ENCODE measurements around the gene CCDC12.

The CCDC12 gene

GRCh38 chr3:46939578-46940445, 36.7 kb downstream of the CCDC12 start:
- DNase-seq (ENCODE audit: low read depth in 2 of 3, low spot score in 1 of 3), result no peak

DNA sequence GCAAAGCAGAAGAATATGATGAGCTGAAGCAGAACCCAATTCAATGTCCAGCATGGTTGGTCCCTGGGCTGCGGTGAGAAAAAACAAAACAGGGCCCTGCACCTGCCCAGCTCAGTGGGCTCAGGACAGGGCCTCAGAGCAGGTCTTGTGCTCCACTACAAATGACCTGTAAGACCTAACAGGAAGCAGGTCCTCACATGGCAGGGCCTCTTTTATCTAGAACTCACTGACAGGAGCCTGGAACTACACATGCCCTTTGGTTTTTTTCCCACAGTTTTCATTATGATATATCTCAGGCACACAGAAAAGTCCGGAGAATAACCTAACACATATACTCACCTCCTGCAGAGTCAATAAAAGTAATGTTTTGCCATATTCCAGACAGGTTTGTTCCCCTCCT, 38.4 kb downstream of the CCDC12 start:
- no peak for DNase-seq (ENCODE audit: low read depth in 2 of 3, low spot score in 1 of 3)

DNA sequence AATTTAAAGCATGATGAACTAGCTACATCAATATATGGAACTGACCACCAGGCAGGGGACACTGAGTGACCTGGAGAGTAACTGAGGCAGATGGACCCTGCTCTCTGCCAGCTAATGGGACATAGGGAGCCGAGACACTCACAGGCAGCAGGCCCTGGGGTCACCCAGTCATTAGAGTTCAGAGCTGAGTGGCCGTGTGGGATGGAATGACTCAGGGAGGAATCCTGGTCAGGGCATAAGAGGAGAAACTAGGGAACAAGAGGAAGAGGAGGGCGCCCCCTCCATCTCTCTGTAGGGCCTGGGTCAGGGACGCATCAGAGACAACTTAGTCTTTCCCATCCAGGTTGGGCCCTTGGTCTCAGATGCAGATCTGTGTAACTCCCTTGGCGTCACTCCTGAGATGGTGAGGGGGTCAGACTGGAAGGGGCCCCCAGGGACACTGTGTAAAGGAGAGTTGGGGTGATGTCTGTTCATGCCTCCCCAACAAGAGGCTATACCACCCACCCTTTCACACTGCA, 39.8 kb downstream of the CCDC12 start:
- DNase-seq (ENCODE audit: low read depth in 2 of 3, low spot score in 1 of 3), result no peak

DNA sequence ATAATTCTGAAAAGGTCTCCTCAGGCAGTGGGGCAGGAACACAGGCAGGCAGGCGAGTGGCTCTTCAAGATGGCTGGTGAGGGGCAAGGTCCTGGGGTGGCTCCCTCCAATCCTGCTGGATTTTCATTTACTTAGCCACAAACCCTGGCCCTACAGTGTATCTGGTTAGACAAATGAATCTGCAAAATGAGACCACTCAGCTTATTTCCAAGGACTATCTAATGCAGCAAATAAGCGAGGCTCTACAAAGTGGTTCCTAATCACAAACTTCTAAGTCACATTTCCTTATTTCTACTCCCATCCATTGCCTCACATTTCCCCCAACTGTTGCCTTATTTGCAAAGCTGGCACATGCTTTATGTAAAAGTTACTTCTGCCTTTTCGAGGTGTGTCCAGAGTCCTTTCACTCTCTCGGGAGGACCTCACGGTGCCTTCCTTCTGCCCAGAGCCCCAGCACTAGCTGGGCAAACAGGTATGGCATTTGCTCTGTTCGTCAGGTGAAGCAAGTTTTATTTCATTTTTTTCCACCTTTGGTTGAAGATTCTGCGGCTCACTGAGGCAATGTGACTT, 40.5 kb downstream of the CCDC12 start:
- no peak for DNase-seq (ENCODE audit: low read depth in 2 of 3, low spot score in 1 of 3)

GRCh38 chr3:46935168-46935858, 41.2 kb downstream of the CCDC12 start:
- DNase-seq (ENCODE audit: low read depth in 2 of 3, low spot score in 1 of 3), result no peak

- DNase-seq (ENCODE audit: low read depth in 2 of 3, low spot score in 1 of 3), result no peak
Observed at GRCh38 chr3:46934498-46935167, 41.9 kb downstream of the CCDC12 start.

- no peak for DNase-seq (ENCODE audit: low read depth in 2 of 3, low spot score in 1 of 3)
Observed at GRCh38 chr3:46934072-46934471, 42.5 kb downstream of the CCDC12 start.

GRCh38 chr3:46933261-46933660, 43.3 kb downstream of the CCDC12 start:
- DNase-seq (ENCODE audit: low read depth in 2 of 3, low spot score in 1 of 3), result no peak

DNA sequence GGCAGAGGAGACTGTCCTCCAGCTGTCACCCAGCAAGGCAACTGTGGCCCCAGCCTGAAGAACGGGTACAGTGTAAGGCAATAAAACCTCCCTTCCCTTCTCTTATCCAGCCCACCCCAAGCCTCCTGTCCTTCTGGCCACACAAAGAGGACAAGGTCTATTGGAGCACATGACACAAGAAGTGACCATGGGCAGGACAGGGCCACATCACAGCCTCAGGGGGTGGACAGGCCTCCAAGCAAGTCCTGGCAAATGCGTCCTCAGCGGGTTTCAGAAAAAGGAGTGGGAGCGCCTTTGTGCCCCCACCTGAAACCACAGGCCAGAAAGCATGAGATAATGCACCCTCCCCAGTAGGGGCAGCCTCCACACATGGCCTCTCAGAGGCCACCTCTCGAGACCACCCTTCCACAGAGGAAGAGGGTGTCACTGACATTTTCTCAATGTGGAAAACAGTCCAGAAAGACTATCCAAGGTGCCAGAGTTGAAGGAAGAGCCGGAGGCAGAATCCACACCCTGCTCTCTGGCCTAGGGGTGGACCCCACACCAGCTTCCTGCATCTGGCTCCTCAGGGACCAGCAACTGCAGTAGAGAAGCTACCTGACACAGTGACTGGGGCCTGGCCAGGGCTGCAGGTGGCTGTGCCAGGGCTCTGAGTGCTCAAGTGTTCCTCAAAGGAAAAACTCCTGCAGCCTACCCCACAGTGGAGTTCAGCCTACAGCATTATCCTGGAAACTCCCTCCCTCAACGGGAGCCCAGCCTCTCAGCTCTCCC, 43.9 kb downstream of the CCDC12 start:
- DNase-seq (ENCODE audit: low read depth in 2 of 3, low spot score in 1 of 3), result no peak

GRCh38 chr3:46931631-46932331, 44.8 kb downstream of the CCDC12 start:
- no peak for DNase-seq (ENCODE audit: low read depth in 2 of 3, low spot score in 1 of 3)

- no peak for DNase-seq (ENCODE audit: low read depth in 2 of 3, low spot score in 1 of 3)
Observed at GRCh38 chr3:46930945-46931403, 45.6 kb downstream of the CCDC12 start.

GRCh38 chr3:46930166-46930944, 46.2 kb downstream of the CCDC12 start:
- no peak for DNase-seq (ENCODE audit: low read depth in 2 of 3, low spot score in 1 of 3)

DNA sequence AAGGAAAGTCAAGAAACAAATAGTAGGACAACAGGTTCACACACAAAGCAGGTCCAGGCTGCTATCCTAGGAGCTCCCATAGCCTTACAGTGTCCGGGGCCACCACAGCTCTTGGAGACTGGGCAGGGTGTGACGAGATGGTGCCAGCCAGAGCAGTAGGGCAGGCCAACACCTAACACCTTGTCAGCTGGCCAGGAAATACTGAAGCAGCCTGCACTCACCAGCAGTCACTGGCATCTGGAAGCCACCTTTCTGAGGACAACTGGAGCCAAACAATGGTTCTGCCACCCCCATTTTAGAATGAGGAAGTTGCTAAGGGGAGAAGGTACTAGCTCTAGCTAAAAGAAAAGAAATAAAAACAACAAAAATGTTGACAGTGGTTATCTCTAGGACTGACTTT, 47.2 kb downstream of the CCDC12 start:
- DNase-seq (ENCODE audit: low read depth in 2 of 3, low spot score in 1 of 3), result no peak

GRCh38 chr3:46928282-46928681, 48.3 kb downstream of the CCDC12 start:
- DNase-seq (ENCODE audit: low read depth in 2 of 3, low spot score in 1 of 3), result no peak

GRCh38 chr3:46927718-46928073, 48.8 kb downstream of the CCDC12 start:
- DNase-seq (ENCODE audit: low read depth in 2 of 3, low spot score in 1 of 3), result no peak

DNA sequence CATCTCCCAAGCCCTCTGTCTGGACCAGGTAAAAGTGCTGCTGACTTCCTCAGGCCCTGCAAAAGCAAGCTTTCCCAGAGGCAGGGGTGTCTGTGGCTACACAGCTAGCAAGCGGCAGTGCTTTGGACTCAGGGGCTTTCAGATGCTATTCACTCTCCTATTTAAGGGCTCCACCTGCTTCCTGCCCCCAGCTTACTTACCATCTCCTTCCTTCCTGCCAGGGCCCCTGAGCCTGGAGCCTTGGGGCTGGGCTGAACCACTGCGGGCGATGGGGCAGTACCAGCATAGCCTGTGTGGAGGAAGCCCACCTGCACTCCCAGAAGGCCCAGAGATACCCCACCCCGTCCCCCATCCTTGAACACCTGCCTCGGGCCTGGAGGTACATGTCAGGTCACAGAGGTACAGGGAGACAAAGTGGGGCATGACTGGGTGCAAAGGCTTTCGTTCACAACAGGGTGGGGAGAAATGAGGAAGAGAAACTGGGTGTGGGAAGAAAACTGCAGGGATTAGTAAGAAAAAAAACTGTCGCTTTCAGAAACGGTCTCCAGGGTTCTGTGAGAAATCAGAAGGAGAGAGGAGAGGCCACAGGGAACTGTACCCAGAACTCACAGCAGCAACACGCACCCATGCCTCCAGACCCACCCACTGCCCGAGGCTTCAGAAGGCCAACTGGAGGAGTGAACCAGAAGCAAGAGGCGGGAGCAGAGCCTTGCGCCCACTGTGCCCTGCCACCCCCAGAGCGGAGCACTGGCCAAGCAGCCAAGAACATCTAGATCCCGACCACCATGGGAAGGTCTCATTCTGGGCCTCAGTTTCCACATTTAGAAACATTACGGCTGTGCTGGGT, 49.5 kb downstream of the CCDC12 start:
- no peak for DNase-seq (ENCODE audit: low read depth in 2 of 3, low spot score in 1 of 3)

GRCh38 chr3:46926447-46926846, 50.1 kb downstream of the CCDC12 start:
- DNase-seq (ENCODE audit: low read depth in 2 of 3, low spot score in 1 of 3), result no peak

DNA sequence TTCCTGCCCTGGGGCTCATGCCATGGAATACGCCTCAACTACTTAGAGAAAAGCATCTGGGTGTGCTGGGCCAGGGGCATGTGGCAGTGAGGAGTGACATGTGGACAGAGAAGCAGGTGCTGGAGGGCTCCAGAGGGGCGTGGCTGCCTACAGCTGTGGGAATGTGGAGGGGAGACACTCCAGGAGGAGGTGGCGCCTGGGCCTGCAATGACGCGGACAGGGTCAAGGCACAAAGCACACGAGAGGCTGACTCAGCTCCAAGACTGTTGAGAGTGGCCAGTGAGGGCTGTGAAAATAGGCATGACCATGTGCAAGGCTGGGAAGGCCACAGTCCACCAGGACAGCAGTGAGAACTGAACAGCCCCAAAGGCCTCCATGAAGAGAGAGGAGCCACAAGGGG, 50.5 kb downstream of the CCDC12 start:
- DNase-seq (ENCODE audit: low read depth in 2 of 3, low spot score in 1 of 3), result no peak

Measured in stimulated activated CD4-positive, alpha-beta T cell treated with anti-CD3 and anti-CD28 coated beads, Interleukin-12 subunit alpha, Interleukin-12 subunit beta, amount 100 ng/mL, for 48 hours (primary cell).